Left hindlimb (tissue), 1 donor: ENCODE data around the gene AKT1.

Source experiments
- DNase-seq: peaks from one replicate; pipeline ENCODE4 v3.0.0-alpha.2; 2018

Gene AKT1

DNA sequence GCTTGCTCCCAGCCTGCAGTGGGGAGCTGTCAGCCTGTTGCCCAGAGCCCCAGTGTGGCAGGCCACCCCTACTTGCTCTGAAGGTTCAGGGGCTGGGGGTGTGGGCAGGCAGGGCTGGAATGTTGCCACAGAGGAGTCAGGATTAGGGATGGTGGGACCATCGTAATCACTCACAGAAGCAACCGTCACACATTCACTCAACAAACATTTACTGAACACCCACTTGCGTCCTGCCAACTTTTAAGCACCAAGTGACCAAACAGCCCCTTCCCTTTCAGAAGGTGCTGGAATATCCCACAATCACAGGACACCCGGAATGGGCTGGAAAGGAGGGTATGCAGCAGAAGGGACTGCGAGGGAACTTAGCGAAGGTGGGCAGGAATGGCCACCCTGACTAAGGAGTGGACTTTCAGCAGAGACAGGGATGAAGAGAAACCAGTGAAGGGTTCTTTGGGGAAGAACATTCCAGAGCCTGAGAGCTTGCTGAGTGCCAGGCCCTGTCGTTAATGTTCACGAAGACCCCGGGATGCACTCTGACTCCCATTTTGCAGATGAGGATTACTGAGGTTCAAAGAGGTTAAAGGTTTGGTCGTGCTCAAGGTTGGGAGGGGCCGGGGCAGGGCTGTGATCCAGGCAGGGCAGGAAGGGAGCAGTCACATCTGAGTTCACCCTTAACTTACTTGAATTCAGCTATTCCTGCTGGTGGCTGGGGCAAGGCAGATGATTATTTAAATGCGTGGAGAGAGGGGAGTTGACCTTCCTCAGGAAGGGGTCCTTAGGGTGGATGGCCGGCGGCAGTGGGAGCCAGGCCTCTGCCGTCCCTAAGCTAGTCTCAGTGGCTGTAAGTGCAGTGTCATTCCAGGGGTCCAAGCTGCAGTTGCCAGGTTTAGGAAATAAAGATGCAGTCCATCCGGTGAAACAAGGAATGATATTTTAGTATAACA lies 3.0 kb upstream of the AKT1 start:
- DNase-seq: no peak

DNA sequence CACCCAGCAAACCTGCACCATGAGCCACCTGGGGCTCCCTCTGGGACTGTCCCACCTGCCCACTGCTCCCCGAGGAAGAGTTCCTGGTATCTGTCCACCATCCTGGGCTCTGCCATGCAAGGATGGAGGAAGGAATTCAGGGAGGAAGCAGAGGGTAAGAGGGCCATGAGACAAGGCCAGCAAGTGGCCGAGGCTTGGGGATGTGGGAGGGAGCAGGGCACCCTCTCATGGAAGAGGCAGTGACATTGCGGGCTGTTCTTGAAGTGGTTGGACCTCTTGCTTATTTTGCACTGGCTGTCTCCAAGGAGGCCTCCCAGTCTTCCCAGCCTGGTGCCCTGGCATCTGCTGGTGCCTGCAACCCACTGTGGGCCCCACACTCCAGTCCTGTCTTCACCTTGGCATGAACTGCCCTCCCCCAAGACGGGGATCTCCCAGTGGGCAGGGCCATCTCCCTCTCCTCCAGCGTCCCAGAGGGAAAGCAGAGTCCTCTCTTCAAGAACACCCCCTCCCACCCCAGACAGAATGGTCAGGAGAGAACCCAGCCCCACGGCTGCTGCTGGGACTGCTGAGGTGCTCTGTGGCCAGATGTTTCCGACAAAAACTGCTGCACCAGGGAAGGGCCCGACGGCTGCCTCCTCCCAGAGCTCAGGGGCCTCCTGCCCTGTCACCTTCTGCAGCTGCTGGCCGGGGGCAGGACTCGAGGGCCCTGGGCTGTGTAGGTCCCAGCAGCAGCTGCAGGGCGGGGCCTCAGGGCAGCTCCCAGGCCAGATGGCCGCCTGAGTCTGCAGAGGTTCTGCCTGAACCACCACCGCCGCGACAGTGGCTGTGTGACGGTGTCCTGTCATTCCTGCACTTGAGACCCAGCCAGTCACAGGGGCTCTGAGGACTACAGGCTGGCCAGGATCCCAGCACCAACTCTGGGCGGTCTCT lies 1.8 kb upstream of the AKT1 start:
- peak; percentile 74 for DNase-seq

DNA sequence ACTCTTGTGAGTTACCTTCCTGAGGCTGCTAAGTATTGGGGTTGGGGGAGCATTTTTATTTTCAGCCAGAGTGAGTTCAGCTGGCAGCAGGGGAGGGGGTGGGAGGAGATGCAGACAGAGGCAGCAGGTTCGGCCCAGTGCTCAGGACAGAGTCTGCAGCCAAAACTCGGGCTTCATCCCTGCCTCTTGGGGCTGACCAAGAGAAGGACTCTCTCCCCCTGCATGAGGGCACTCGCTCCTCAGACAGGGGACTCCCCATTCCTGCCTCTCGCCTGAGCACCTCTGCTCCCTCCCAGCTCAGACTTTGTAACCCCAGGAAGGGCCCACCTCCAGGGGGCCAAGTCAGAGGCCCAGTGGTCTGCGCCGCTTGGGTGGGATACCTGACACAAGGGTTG lies 1.1 kb upstream of the AKT1 start:
- no peak for DNase-seq

DNA sequence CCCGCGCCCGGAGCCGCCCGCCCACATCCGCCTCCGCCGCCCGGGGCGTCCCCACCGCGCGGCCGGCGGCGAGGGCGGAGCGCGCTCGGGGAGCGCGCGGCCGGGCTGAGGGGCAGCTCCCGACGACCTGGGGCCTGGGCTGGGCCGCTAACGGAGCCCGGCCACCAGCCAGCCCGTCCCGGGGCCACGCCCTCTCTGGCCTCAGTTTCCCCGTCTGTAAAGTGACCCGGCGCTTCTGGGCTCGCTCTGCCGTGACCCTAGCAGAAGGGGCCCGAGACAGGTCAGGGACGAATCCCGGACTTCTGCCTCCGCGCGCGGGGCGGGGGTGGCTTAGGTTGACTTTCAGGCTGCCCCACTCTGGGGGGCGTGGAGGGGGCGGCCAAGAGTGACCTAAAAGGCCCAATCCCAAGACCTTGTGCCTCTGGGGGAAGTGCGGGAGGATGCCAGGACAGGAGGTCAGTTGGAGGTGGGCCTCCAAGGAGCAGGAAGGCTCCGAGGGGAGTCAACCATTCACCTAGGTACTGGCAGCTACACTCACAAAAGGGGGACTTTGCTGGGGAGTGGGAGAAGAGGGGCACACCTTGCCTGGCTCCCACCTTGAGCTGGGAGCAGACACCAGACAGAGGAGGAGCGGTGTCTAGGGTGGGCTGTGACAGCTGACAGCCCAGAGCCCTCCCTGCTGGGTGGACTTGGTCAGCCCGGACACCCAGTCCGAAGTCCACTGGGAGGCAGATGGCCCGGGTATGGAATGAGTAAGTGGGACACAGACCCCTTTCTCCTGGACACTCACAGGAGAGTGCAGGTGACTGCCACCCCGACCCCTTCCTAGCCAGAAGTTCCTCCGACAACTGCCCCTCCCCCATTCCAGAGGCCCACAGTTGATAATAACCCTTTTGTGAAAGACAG lies 486 bp upstream of the AKT1 start:
- no peak for DNase-seq

DNA sequence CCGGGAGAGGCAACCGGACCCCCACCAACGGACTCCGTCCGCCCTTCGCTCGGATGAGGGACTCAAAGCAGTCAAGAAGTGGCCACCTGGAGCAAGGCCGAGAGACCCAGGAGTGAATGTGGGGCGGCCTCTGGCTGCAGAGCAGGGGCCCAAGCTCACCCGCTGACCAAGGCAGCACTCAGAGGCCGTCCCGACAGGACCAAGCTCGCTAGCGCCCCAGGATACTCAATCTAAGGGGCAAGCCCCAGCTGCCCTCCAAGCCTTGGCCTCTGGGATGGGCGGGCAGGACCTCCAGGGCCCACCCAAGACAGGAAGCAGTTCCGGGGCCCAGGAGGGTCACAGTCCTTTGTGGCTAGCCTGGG lies 936 bp downstream of the AKT1 start:
- DNase-seq: no peak

DNA sequence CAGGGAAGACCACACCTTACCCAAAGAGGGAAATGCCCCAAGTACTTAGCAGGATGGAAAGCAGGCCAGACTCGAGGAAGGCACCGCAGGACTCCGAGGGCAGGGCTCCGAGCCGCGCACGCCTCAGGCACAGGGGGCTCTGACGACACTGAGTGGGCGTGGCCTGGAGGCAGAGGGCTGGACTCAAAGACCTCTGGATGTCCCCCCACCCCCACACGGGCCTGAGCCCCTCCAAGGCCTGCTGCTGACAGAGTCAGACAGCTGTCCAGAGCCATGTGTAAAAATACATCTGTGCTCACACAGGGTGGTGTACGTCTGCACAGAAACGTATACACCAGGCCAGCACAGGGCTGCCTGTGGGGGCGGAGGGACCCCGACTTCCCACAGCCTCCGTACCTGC lies 1.4 kb downstream of the AKT1 start:
- peak; percentile 78 for DNase-seq

DNA sequence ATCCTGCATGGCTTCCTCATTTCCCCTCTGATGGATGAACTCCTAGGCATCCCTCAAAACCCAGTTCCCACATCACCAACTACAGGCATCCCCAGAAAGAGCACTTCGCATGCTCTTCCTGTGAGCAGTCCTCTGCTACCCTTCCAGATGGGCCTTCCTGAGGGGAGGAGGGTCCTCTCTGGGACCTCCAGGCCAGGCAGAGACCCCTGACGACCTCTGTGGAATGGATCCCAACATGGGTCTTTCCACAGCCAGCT lies 1.9 kb downstream of the AKT1 start:
- no peak for DNase-seq

DNA sequence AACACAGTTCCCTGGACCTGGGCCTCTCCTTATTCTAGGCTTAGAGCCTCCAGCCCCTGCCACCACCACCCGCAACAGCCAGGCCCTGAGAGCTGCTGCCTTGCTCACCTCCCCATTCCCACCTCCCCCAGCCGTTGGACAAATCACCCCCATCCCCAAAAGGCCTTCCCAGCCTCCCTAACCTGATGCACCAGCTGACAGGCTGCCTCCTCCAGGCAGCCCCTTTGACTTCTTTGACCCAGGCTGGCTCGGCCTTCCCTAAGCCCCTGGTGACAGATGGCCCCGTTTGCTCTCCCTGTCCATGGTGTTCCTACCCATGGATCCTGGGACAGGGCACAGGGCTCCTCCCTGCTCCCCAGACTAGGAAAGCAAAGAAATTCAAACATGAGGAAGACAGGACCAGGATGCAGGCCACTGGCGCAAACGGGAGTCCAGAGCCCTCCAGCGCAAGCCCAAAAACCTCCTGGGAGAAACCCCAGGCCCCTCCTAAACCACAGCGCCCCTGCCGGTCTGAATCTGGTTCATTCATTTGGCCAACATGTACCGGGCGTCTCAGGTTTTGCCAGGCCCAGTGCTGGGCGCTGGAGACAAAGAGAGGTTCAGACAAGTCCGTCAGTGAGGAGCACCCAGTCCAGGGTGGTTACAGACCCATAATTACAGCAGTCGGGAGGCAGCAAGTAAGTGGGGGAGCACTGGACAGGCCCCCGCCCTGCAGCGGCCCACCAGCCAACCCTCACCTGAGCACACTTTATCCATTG lies 2.4 kb downstream of the AKT1 start:
- no peak for DNase-seq

DNA sequence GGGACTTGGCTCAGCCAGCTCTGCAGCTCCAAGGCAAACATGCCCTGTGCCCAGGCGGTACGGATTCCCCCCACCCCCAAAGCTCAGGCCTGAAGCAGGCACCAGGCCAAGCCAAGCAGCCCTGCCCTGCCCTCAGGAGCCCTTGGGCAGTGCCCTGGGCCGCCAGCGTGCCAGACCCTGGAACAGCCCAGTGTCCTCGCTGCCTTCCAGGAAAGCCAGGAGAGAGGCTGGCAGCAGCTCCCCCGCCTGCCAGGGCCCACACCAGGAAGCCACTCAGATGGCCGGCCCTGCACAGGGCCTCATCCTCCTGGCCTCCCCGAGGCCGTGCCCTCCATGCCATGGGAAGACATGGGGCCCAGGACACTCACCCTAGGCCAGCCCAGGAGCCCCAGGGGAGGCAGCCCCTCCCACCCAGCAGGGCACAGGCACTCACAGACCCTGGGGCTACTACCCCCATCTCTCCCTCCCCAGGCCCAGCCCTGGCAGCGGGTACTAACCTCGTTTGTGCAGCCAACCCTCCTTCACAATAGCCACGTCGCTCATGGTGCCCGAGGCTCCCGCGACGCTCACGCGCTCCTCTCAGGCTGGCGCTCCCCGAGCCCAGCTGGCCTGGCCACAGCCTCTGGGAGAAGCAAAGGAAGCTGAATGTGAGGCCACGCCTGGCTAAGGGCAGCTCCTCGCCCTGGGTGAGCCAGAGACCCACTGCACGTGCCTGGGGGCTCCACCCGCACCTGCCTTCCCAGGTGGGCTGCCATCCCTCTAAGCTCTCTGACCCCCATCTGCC lies 3.3 kb downstream of the AKT1 start:
- DNase-seq: no peak

DNA sequence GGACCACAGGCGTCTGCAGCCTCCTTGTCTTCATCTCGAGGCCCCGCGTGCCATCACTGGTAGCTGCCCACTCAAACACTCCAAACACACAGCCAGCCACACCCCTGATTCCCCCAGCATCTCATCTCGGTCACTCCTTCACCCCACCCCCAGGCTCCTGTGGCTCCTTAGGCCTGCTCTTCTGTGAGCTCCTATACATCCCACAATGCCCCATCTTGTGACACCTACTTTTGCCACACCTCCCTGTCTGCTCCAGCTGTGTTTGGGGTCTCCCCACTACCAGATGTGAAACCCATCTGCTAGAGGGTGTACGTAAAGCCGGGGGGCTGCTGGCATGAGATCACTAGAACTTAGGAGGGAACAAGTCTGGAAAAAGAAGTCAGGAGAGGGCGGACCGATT lies 4.1 kb downstream of the AKT1 start:
- no peak for DNase-seq

DNA sequence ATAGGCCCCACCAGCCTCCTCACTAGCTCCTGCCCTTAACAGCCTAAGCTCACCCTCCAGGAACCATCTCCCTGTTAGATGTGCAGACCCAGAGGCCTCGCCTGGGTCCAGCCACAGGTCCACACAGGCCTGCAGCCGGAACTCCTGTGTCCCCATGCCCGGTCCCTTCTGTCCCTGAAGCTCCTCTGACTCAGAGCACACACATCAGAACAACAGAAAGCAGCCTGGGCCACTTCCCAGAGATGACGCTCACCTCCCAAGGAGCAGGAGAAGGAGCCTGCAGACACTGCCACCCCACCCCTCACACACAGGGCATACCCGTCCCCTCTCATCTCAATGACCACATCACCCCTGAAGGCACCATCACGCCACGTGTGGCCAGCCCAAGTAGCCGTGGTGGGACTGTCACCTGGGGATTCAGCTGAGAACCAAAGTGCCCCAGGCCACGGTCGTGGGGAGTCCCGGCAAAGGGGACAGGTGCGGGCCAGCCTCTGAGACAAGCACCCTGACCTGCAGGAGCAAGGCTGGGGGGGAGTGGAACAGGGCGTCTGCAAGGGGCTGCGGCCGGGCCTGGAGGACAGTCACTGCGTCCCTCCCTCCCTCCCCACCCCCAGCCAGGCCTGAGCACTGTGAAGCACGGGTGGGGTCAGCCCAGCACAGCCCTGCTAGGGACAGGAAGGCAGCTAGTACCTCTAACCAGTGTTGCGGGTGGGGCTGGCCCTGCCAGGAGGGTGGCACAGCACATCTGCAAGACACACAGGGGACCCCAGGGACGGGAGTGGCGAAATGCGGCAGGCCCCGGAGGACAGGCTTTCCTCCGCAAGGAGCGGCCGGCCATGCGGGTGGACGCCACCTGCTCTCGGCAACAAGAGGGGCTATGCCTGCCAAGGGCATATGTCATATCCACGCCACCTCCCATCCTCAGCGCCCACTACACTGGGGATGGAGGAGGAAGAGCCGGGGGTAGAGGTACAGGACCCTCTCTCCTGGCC lies 5.5 kb downstream of the AKT1 start:
- DNase-seq: no peak

DNA sequence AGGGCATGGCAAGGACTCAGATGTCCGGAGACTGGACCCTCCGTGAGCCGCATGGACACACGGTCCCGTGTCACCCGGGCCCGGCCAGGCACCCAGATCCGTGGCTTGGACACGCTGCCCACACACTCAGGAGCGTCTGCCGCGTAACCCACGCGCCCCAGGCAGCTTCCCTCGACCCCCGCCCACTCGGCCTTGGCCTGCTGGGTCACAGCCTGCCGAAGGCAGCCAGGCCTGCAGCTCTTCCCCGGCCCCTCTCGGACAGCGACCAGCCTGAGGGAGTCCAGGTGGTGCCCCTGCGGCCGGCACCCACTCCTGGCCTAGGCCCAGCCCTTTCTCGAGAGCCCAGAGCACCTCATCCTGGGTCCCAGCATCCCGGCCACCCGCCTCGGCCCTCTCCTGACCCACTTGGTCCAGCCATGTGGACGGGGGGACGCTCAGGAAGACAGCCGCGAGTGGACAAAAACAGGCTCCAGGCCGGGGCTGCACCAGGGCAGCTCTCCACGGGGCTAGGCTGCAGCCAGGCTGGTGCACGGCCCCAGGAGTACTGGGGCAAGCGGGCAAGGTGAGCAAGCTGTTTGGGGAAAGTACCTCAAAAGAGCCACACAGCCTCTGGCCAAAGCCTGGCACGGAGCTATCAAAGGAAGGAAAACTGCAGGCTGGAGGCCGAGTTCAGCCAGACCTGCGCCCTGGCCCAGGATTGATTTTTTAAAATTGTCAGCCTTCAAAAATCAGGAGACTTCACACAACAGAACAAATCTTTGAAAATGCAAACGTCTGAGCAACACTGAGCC lies 6.5 kb downstream of the AKT1 start:
- DNase-seq: no peak

DNA sequence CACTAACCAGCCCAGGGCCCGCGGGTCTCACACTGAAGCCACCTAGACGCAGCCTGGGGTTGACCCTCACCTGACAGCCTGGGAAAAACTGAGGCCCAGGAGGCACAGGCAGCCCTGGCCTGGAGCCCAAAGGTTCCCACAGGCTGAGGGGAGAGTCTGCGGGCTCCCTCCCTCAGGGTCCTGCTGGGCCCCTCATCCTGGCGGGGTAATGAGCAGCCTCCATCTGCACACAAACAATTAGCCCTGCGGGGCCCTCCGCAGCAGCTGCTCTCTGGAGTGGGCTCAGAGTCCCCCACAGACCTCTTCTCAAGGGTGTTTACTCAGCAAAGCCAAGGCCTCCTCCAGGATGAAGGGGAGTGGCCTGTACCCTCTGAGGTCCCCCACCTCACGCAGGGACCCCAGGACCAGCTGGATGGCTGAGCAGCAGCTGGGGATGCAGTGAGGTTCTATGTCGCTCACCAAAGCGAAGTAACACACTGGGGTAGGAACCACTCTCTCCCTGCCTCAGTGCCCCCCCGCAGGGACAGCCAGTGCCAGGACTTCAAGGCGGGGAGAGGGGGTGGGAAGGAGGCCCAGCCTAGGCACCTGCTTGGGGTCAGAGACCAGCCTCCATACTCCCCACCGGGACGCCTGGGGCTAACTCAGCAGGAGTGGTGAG lies 7.3 kb downstream of the AKT1 start:
- no peak for DNase-seq

DNA sequence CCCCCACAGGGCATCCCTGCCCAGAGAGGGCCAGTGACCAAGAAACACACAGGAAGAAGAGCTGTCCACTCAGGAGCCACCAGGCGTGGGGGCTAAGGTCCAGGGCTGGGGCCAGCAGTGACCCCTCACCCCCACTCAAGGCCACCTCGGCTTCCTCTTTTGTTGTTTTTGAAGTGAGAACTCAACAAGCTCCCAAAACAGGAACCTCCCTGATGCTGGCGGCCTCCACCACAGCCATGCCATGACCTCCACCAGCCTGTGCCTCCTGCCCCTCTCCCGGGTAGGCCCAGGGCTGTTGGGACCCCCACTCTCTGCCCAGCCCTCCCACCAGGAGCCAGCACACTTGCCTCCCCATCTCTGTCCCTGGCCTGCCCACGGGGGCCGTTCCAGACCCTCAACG lies 7.8 kb downstream of the AKT1 start:
- DNase-seq: no peak

DNA sequence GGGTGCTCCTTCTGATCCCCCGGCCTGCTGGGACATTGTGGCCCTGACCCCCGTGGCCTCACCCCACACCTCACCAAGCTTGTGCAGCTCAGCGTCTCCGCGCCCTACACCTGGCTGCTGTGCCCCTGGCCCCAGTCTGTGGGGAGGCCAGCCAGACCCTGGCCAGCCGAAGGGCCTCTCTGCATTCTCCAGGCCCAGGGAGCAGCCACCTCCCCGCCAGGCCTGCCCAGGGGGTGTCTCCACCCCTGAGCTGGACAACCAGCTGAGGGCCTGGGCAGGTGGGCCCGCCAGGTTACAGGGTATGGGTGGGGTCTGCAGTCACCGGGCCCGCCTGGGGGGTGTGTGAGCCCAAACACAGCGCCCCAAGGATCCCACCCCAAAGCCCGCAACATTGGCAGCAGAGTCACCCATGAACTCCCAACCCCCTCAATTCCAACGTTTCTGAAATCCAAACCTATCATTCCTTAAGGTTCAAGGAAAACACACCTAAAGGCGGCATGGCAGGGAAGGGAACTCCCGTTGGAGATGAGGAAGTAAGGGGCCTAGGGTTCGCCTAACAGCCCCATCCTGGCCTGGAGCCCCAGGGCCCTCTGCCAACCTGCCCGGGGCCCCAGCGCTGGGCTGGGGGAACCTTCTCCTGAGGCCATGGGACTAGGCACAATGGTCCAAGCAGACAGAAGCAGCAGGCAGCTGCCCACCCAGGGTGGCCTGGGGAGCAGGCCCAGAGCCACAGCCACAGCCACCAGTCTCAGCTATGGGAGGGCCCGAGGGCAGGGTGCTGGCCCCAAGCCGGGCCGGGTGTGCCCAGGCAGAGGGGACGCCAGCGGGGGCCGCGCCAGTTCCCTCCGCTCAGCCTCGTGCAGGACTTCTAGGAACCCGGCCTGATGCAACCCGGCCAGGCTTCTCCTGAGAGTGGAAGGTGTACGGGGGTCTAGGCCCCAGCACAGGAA lies 8.5 kb downstream of the AKT1 start:
- no peak for DNase-seq

DNA sequence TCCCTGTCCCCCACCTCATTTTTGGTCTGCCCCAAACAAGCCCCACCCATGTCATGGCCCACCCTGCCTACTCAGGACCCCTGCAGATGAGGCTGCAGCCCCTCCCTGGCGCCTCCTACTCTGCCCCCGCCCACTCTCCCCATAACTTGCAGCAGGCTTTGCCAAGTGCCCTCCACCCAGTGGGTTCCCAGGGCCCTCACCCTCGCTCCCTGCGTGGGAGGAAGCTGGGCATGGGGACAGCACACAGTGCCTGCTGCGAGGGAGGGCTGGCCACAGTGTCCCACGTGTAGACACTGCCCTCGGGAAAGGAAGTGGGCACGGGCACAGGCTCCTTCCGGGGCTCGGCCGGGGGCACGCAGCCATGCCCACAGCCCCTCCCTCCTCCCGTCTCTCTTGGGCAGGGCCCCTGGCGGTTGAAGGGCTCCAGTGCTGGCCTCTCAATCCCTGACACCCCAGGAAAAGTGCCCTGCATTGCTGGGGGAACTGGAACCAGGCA lies 9.4 kb downstream of the AKT1 start:
- DNase-seq: no peak

DNA sequence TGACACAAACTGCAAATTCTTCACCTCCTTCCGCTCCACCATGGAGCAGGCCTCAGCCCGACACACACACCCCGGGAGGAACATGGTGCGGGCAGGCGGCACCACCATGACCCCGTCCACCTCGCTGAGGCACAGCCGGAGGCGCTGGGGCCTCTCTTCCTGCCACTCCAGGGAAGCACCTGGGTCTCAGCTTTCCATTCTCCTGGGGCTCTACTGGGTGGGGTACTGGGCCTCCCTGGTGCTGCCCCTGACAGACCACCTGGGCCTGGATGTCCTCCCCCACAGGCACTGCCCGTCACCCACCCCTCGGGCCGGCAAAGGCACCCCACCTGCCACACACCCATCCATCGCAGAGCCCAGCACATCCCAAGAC lies 9.9 kb downstream of the AKT1 start:
- no peak for DNase-seq
